Kidney epithelial cell (primary cell): ENCODE data around the gene CNNM3. TPM values are rescaled to one million over a fixed set of nuclear protein-coding genes. Genes with fewer than 3 reads are reported as not detected.

Source experiments
- DNase-seq: peaks from one replicate; pipeline ENCODE4 v3.0.0-alpha.2; 2010; ENCODE audit warnings: low read depth
- H3K27me3 ChIP-seq: 2 replicates; pipeline ENCODE4 v1.6.0; 2011; ENCODE audit warnings: low read length; ENCODE audit not compliant: control insufficient read depth, insufficient read depth
- H3K36me3 ChIP-seq: 2 replicates; pipeline ENCODE4 v1.5.1; 2011; ENCODE audit warnings: low read length; ENCODE audit not compliant: control insufficient read depth, insufficient read depth
- H3K4me3 ChIP-seq: 2 replicates; pipeline ENCODE4 v1.5.1; 2011; ENCODE audit warnings: low read depth, mild to moderate bottlenecking, control low read depth, low read length
- CTCF ChIP-seq: IDR thresholded peaks from 2 replicates; pipeline ENCODE4 v1.5.1; 2011; ENCODE audit warnings: mild to moderate bottlenecking, moderate library complexity, low read length, control low read depth, inconsistent platforms; ENCODE audit not compliant: insufficient read depth, poor library complexity, severe bottlenecking
- total RNA-seq: library from RNA; depleted of rRNA; stranded (reverse); fragments of >200 nt; gene quantifications from 2 replicates; pipeline ENCODE4 v1.2.3, GENCODE V29; 2015

CNNM3 gene
- total RNA-seq, 1 donor from 2014 or later = 9.2 TPM

GRCh38 chr2:96808176-96808837, 7.8 kb upstream of the CNNM3 start:
- no peak for DNase-seq
- Histone ChIP-seq H3K36me3 (no peaks in the 10 kb centered on the region), H3K27me3 (no peaks in the 10 kb centered on the region), H3K4me3 (no peak overlapping the region)
- TF ChIP-seq CTCF = no peak

DNA sequence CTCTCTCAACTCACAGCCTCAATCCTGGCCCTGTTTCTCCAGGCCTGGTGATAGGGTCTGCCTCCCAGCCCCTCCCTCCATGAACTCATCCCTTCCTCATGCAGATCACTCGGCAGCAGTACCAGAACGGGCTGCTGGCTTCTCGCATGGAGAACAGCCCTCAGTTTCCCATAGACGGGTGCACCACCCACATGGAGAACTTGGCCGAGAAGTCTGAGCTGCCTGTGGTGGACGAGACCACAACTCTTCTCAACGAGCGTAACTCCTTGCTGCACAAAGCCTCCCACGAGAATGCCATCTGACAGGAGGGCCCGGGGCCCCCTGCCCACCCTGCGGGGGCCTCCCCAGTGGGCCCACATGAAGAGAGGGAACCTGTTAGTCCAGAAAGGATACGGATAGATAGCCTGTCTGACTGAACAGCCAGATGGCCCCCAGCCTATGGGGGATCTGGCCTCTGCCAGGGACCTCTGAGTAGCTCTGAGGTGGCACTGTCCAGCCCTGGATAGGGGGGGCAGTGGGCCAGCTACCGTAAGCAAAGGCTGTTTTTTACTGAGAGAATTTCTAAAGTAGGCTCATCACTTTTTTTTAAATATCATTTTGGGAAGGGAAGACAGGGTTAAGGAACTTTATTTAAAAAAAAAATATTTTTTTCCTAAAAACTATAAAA, 6.7 kb upstream of the CNNM3 start:
- H3K4me3 ChIP-seq = no peak overlapping the region
- no peak for TF ChIP-seq CTCF
- no peaks in the 10 kb centered on the region for H3K27me3 ChIP-seq
- DNase-seq = no peak
- H3K36me3 ChIP-seq = no peaks in the 10 kb centered on the region

DNA sequence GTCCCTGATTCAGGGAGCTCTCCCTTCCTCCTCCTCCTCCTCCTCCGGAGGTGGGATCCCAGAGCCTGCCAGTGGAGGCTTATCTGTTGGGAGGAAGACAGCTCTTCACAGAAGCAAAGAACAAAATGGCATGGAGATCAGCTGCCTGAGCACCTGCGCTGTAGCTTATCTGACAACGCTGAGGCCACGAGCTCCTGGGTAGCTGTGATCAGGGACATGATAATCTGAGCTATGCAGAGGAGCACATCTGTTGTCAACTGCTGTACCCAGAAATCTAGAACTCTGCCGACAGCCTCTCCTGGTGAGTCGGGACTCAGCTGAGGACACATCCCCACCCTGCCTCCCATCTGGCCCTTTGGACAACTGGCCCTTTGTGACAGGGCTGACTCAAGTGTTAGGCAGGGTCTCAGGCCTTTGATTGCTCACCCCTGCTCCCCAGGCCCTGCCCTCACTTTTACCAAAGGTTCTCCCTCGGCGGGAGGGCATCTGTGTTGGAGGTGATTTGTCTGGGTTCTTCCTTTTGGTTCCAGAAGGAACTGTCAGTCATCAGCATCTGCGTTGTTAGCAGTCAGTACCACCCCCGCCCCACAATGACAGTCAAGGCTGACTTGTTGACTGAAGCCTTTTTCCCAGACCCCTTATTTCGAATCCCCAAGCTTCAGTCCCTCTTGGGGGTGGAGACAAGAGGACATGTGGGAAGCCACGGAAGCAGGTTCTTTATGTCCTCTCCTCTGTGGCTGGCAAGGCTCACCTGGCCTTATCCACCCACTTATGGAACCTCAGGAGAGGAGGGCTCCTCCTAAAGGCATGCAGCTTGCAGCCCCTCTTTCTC, 5.9 kb upstream of the CNNM3 start:
- no peak for DNase-seq
- H3K4me3 ChIP-seq = no peak overlapping the region
- no peak for TF ChIP-seq CTCF
- H3K36me3 ChIP-seq = no peaks in the 10 kb centered on the region
- H3K27me3 ChIP-seq = no peaks in the 10 kb centered on the region

GRCh38 chr2:96810783-96811192, 5.3 kb upstream of the CNNM3 start:
- no peak for DNase-seq
- no peak for TF ChIP-seq CTCF
- Histone ChIP-seq H3K27me3 (no peaks in the 10 kb centered on the region), H3K36me3 (no peaks in the 10 kb centered on the region), H3K4me3 (no peak overlapping the region)

DNA sequence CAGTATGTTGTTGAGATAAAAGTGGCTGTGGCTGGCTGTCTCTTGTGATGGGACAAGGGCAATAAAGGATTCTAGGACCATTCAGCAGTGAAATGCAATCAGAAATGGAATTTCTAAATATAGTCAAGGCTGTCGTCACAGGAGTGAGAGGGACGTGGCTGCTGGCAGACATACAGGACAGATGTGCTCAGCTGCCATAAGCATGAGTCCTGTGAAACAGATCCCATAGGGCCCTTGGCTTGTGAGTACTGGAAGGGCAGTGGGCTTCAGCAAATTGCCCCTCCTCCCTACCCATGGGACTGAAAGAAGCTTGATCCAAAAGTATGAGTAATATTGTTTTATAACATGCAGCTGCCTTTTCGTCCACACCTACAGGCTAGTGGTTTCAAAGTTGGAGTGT, 4.2 kb upstream of the CNNM3 start:
- Histone ChIP-seq H3K4me3 (no peak overlapping the region), H3K36me3 (no peaks in the 10 kb centered on the region), H3K27me3 (no peaks in the 10 kb centered on the region)
- no peak for TF ChIP-seq CTCF
- no peak for DNase-seq
